Neural cell (in vitro differentiated cells): Measurements from ENCODE around the gene LCE1E. TPM values are rescaled to one million over a fixed set of nuclear protein-coding genes. Genes with fewer than 3 reads are reported as not detected.

Source experiments
- H2AFZ ChIP-seq: fragments of 200-600, 300-800 bp; sonication (generic), shearing (Covaris generic); 2 replicates; pipeline ENCODE4 v1.6.0; 2014; ENCODE audit warnings: low read depth, mild to moderate bottlenecking, antibody characterized with exemption, low read length, moderate library complexity
- H3F3A ChIP-seq: fragments of 200-600 bp; shearing (Covaris generic); 2 replicates; pipeline ENCODE4 v1.6.1; 2016; ENCODE audit warnings: mild to moderate bottlenecking, moderate library complexity, mixed read lengths, antibody characterized with exemption, low read length; ENCODE audit not compliant: insufficient read depth, poor library complexity, severe bottlenecking
- H3K27ac ChIP-seq: fragments of 200-600, 300-800 bp; sonication (generic), shearing (Covaris generic); 2 replicates; pipeline ENCODE4 v1.5.1; 2014; ENCODE audit warnings: mild to moderate bottlenecking, low read length, moderate library complexity
- H3K27me3 ChIP-seq: fragments of 300-800, 200-600 bp; sonication (generic), shearing (Covaris generic); 2 replicates; pipeline ENCODE4 v1.6.0; 2014; ENCODE audit warnings: mild to moderate bottlenecking, low read depth, low read length, moderate library complexity; ENCODE audit not compliant: insufficient read depth
- H3K36me3 ChIP-seq: fragments of 300-800, 200-600 bp; sonication (generic), shearing (Covaris generic); 2 replicates; pipeline ENCODE4 v1.5.1; 2014; ENCODE audit warnings: mild to moderate bottlenecking, antibody characterized with exemption, low read length, moderate library complexity; ENCODE audit not compliant: insufficient read depth
- H3K4me2 ChIP-seq: fragments of 300-800, 200-600 bp; sonication (generic), shearing (Covaris generic); 2 replicates; pipeline ENCODE4 v1.6.0; 2014; ENCODE audit warnings: mild to moderate bottlenecking, low read length
- H3K4me3 ChIP-seq: fragments of 300-800, 200-600 bp; sonication (generic), shearing (Covaris generic); 2 replicates; pipeline ENCODE4 v1.5.1; 2014; ENCODE audit warnings: mild to moderate bottlenecking, low read length, moderate library complexity
- H3K79me2 ChIP-seq: fragments of 200-600 bp; shearing (Covaris generic); replicated peaks from 2 replicates; pipeline ENCODE4 v1.6.0; 2014; ENCODE audit warnings: mild to moderate bottlenecking, low read length, moderate library complexity; ENCODE audit not compliant: insufficient read depth
- H3K9ac ChIP-seq: fragments of 300-800, 200-600 bp; sonication (generic), shearing (Covaris generic); 2 replicates; pipeline ENCODE4 v1.6.1; 2016; ENCODE audit warnings: mild to moderate bottlenecking, low read length, mixed read lengths
- H3K9me2 ChIP-seq: fragments of 200-600 bp; shearing (Covaris generic); 2 replicates; pipeline ENCODE4 v1.6.1; 2016; ENCODE audit warnings: mild to moderate bottlenecking, low read length, mixed read lengths; ENCODE audit not compliant: insufficient read depth
- H3K9me3 ChIP-seq: fragments of 200-600, 300-800 bp; sonication (generic), shearing (Covaris generic); 2 replicates; pipeline ENCODE4 v1.6.1; 2016; ENCODE audit warnings: mild to moderate bottlenecking, mixed run types, low read length, moderate library complexity, mixed read lengths
- H4K20me1 ChIP-seq: fragments of 200-600 bp; shearing (Covaris generic); 2 replicates; pipeline ENCODE4 v1.6.1; 2016; ENCODE audit warnings: mild to moderate bottlenecking, mixed run types; ENCODE audit not compliant: insufficient read depth
- EP300 ChIP-seq: fragments of 450-650 bp; conservative IDR thresholded peaks from 2 replicates; pipeline ENCODE4 v1.6.1; 2014; ENCODE audit warnings: antibody characterized with exemption, mild to moderate bottlenecking, moderate library complexity; ENCODE audit not compliant: poor library complexity, severe bottlenecking
- EZH2 ChIP-seq: fragments of 200-600, 300-800 bp; shearing (Covaris generic), sonication (generic); IDR thresholded peaks from 2 replicates; pipeline ENCODE4 v1.6.1; 2014; ENCODE audit warnings: antibody characterized with exemption, low read length, borderline replicate concordance, mild to moderate bottlenecking; ENCODE audit not compliant: insufficient read depth, poor library complexity, severe bottlenecking
- MXI1 ChIP-seq: fragments of 450-650 bp; conservative IDR thresholded peaks from 2 replicates; pipeline ENCODE4 v1.6.1; 2014; ENCODE audit warnings: antibody characterized with exemption, mild to moderate bottlenecking; ENCODE audit not compliant: poor library complexity, severe bottlenecking
- POLR2AphosphoS5 ChIP-seq: IDR thresholded peaks from 2 replicates; pipeline ENCODE4 v1.6.1; 2012
- RAD21 ChIP-seq: fragments of 450-650 bp; conservative IDR thresholded peaks from 2 replicates; pipeline ENCODE4 v1.6.1; 2014; ENCODE audit warnings: antibody characterized with exemption, mild to moderate bottlenecking, moderate library complexity
- REST ChIP-seq: IDR thresholded peaks from 2 replicates; pipeline ENCODE4 v1.6.1; 2012; ENCODE audit warnings: borderline replicate concordance
- SMC3 ChIP-seq: fragments of 450-650 bp; conservative IDR thresholded peaks from 2 replicates; pipeline ENCODE4 v1.6.1; 2014; ENCODE audit warnings: antibody characterized with exemption, mild to moderate bottlenecking, moderate library complexity; ENCODE audit not compliant: poor library complexity
- TAF1 ChIP-seq: IDR thresholded peaks from 2 replicates; pipeline ENCODE4 v1.6.1; 2012; ENCODE audit warnings: low read depth
- polyA minus RNA-seq: library from RNA; depleted of rRNA, polyadenylated mRNA; stranded (reverse); fragments of >200 nt; gene quantifications from 2 replicates; pipeline ENCODE4 v1.2.3, GENCODE V29; 2014
- polyA plus RNA-seq: library from polyadenylated mRNA; depleted of rRNA; stranded (reverse); fragments of >200 nt; gene quantifications from 2 replicates; pipeline ENCODE4 v1.2.3, GENCODE V29; 2014
- TF ChIP-seq, protein P1 (sequence below): fragments of 450-650 bp; IDR thresholded peaks from 2 replicates; pipeline ENCODE4 v1.5.1; 2014; ENCODE audit warnings: antibody characterized with exemption, mild to moderate bottlenecking, moderate library complexity; ENCODE audit not compliant: poor library complexity, severe bottlenecking

The LCE1E gene, protein sequence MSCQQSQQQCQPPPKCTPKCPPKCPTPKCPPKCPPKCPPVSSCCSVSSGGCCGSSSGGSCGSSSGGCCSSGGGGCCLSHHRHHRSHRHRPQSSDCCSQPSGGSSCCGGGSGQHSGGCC
- polyA plus RNA-seq (not detected in 2 replicates), polyA minus RNA-seq (not detected in 2 replicates)

DNA sequence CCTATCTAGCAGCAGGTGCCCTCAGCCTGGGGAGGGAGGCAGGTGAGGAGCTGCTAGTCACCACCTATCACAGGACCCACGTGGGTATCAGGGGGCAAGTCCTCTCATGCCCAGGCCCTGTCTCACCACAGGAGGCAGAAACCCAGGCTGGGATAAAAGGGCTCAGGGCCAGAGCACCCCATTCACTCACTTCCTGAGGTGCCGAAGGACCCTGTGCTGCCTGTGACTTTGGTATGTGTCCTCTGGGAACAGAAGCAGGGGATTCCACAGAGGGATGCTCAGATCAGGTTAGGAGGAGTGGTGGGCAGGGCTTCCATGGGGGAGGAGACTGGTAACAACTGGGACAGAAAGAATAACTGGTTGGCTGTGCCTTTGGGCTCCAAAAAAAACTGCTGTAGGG lies at the start of gene LCE1E:
Gene LCE1E, plus strand, starts transcription at position 181 of the 400 bp plus-strand sequence. CDS start 1,043 bp downstream, outside the sequence.
- TF ChIP-seq EZH2 (no peak), TAF1 (no peak), EP300 (no peak), REST (no peak), RAD21 (no peak), SMC3 (no peak), POLR2AphosphoS5 (no peak), MXI1 (no peak)
- TF ChIP-seq, protein P1, sequence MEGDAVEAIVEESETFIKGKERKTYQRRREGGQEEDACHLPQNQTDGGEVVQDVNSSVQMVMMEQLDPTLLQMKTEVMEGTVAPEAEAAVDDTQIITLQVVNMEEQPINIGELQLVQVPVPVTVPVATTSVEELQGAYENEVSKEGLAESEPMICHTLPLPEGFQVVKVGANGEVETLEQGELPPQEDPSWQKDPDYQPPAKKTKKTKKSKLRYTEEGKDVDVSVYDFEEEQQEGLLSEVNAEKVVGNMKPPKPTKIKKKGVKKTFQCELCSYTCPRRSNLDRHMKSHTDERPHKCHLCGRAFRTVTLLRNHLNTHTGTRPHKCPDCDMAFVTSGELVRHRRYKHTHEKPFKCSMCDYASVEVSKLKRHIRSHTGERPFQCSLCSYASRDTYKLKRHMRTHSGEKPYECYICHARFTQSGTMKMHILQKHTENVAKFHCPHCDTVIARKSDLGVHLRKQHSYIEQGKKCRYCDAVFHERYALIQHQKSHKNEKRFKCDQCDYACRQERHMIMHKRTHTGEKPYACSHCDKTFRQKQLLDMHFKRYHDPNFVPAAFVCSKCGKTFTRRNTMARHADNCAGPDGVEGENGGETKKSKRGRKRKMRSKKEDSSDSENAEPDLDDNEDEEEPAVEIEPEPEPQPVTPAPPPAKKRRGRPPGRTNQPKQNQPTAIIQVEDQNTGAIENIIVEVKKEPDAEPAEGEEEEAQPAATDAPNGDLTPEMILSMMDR = no peak
- no peaks in the 10 kb centered on the region for H3K9me3 ChIP-seq
- H3K79me2 ChIP-seq = no peaks in the 10 kb centered on the region
- H3K9me2 ChIP-seq = no peaks in the 10 kb centered on the region
- no peak within 1 kb of the TSS for H3K9ac ChIP-seq
- no peak within 1 kb of the TSS for H2AFZ ChIP-seq
- H3K36me3 ChIP-seq = no peaks in the 10 kb centered on the region
- no peaks in the 10 kb centered on the region for H4K20me1 ChIP-seq
- no peak within 1 kb of the TSS for H3K27ac ChIP-seq
- no peak within 1 kb of the TSS for H3K4me3 ChIP-seq
- H3F3A ChIP-seq = no peaks in the 10 kb centered on the region
- H3K4me2 ChIP-seq = no peak within 1 kb of the TSS
- no peaks in the 10 kb centered on the region for H3K27me3 ChIP-seq

DNA sequence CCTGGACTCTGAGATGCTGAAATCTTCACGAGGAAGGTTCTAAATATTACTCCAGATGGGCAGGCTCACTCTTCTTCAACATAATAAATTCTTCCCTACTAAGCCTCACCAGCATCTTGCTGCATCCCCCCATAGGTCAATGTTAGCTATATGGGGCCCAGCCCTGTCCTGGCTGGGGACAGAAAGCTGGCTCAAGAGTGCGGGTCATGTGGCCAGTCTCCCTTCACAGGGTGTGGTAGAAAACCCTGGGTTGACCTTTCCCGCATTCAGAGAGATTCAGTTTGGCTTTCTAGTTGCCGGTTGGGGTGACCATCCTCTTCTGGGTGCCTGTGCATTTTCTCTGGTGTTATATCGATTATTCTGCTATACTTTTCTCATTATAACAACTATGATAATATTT lies 48.1 kb upstream of the LCE1E start:
- Histone ChIP-seq H3K79me2 (no peaks in the 10 kb centered on the region), H3K27me3 (no peaks in the 10 kb centered on the region), H3K4me2 (no peak overlapping the region), H3K27ac (no peak overlapping the region), H3F3A (no peaks in the 10 kb centered on the region), H3K4me3 (no peak overlapping the region), H2AFZ (no peak overlapping the region), H3K9ac (no peak overlapping the region), H3K9me2 (no peaks in the 10 kb centered on the region), H4K20me1 (no peaks in the 10 kb centered on the region), H3K36me3 (no peaks in the 10 kb centered on the region), H3K9me3 (no peaks in the 10 kb centered on the region)
- TF ChIP-seq, protein P1 = no peak
- TF ChIP-seq EZH2 (no peak), POLR2AphosphoS5 (no peak), MXI1 (no peak), EP300 (no peak), REST (no peak)
